ENCODE results near the gene HSF4.

Gene HSF4

DNA sequence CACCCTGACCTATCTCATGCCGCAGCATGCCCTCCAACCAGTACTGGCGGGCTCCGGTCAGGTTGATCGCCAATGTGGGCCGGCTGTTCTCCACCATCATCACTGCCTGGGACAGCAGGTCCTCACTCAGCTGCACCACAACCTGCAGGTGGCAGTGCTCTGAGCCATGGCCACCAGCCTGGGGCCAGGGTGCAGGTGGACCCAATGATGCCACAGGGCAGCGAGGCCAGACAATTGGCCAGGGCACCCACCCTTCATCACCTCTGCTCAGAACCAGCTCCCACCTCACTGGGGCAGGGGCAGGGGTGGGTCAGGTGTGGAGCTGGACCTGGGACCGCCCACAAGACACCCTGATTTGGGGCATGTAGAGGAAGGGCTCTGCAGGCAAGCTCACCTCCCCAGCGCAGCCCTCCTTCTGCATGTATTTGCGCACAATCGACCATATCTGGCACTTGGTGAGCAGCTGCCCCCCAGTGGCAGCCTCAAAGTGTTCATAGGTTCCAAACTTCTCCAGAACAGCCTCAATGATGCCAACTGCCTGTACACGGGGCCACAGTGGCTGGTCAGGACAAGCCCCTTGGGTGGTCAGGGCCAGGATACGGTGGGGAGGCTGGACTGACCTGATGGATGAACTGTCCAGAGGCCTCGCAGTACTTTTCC lies 15.0 kb downstream of the HSF4 start:
- peaks cover 0 to 41% of the 10 kb centered on the region in 2 experiments; a peak in 1 of 3 replicates for H3K36me3 ChIP-seq (ENCODE audit: control insufficient read depth in 2 of 2, insufficient read depth in 1 of 2, low read length in 2 of 2)
- CTCF ChIA-PET: interaction anchor here (0.8 to 1.3 kb wide), 2 partner anchors 24 to 48 kb away, joined by 3 read pairs; no protein-coding TSS in a partner anchor
- peaks cover 10% of the 10 kb centered on the region for H3K4me1 ChIP-seq (ENCODE audit: control insufficient read depth, insufficient read depth, low read length)
- no peaks in the 10 kb centered on the region for H3K9me3 ChIP-seq (ENCODE audit: control insufficient read depth, insufficient read depth, low read depth, low read length)
- TF ChIP-seq ZNF341 (tag by site-specific recombination; IDR thresholded peaks at IDR 0.05; ENCODE audit: low read depth) (peak; percentile 33; the same call in 1 of the 2 replicates), GLIS1 (tag by site-specific recombination; IDR thresholded peaks at IDR 0.05) (no peak)
- TF ChIP-seq, protein P1, sequence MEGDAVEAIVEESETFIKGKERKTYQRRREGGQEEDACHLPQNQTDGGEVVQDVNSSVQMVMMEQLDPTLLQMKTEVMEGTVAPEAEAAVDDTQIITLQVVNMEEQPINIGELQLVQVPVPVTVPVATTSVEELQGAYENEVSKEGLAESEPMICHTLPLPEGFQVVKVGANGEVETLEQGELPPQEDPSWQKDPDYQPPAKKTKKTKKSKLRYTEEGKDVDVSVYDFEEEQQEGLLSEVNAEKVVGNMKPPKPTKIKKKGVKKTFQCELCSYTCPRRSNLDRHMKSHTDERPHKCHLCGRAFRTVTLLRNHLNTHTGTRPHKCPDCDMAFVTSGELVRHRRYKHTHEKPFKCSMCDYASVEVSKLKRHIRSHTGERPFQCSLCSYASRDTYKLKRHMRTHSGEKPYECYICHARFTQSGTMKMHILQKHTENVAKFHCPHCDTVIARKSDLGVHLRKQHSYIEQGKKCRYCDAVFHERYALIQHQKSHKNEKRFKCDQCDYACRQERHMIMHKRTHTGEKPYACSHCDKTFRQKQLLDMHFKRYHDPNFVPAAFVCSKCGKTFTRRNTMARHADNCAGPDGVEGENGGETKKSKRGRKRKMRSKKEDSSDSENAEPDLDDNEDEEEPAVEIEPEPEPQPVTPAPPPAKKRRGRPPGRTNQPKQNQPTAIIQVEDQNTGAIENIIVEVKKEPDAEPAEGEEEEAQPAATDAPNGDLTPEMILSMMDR (tag by site-specific recombination; IDR thresholded peaks at IDR 0.05): peak; percentile 48
- TF ChIP-seq, protein P2, sequence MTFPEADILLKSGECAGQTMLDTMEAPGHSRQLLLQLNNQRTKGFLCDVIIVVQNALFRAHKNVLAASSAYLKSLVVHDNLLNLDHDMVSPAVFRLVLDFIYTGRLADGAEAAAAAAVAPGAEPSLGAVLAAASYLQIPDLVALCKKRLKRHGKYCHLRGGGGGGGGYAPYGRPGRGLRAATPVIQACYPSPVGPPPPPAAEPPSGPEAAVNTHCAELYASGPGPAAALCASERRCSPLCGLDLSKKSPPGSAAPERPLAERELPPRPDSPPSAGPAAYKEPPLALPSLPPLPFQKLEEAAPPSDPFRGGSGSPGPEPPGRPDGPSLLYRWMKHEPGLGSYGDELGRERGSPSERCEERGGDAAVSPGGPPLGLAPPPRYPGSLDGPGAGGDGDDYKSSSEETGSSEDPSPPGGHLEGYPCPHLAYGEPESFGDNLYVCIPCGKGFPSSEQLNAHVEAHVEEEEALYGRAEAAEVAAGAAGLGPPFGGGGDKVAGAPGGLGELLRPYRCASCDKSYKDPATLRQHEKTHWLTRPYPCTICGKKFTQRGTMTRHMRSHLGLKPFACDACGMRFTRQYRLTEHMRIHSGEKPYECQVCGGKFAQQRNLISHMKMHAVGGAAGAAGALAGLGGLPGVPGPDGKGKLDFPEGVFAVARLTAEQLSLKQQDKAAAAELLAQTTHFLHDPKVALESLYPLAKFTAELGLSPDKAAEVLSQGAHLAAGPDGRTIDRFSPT (tag by site-specific recombination; IDR thresholded peaks at IDR 0.05): 0 out of 2 replicates have a peak, but pooled peaks have one; percentile 14
- H3K27ac ChIP-seq (ENCODE audit: extremely low read depth, low read depth, low read length): no peak overlapping the region
- POLR2A ChIA-PET: interaction anchor here (0.5 kb wide), 1 partner anchor 67 kb away, joined by 3 read pairs; no protein-coding TSS in a partner anchor
- no peak overlapping the region for H3K4me3 ChIP-seq (ENCODE audit: low read depth, low read length)

GRCh38 chr16:67180166-67180565 lies 15.6 kb downstream of the HSF4 start:
- H3K4me3 ChIP-seq (ENCODE audit: low read depth, low read length): no peak overlapping the region
- no peak overlapping the region for H3K27ac ChIP-seq (ENCODE audit: extremely low read depth, low read depth, low read length)
- ChIA-PET POLR2A (no interaction called here), CTCF (interaction anchor here (1.0 kb wide), 1 partner anchor 18 kb away, joined by 5 read pairs; no protein-coding TSS in a partner anchor)
- peaks cover 9% of the 10 kb centered on the region for H3K4me1 ChIP-seq (ENCODE audit: control insufficient read depth, insufficient read depth, low read length)
- TF ChIP-seq ZNF596 (tag by site-specific recombination; IDR thresholded peaks at IDR 0.05) (no peak), YY2 (tag by site-specific recombination; IDR thresholded peaks at IDR 0.05) (no peak), FEZF1 (tag by site-specific recombination; IDR thresholded peaks at IDR 0.05) (no peak), ZNF324 (tag by site-specific recombination; IDR thresholded peaks at IDR 0.05) (no peak), KLF9 (tag by site-specific recombination; IDR thresholded peaks at IDR 0.05; ENCODE audit: low read depth) (0 out of 2 replicates have a peak, but pooled peaks have one; percentile 13), ZNF658 (tag by site-specific recombination; IDR thresholded peaks at IDR 0.05) (no peak), ZNF626 (tag by site-specific recombination; IDR thresholded peaks at IDR 0.05) (no peak), ZNF311 (tag by site-specific recombination; IDR thresholded peaks at IDR 0.05; ENCODE audit: borderline replicate concordance) (no peak), ZFP37 (tag by site-specific recombination; IDR thresholded peaks at IDR 0.05) (no peak)
- peaks cover 0 to 38% of the 10 kb centered on the region in 2 experiments; a peak in 1 of 3 replicates for H3K36me3 ChIP-seq (ENCODE audit: control insufficient read depth in 2 of 2, insufficient read depth in 1 of 2, low read length in 2 of 2)
- H3K9me3 ChIP-seq (ENCODE audit: control insufficient read depth, insufficient read depth, low read depth, low read length): no peaks in the 10 kb centered on the region

DNA sequence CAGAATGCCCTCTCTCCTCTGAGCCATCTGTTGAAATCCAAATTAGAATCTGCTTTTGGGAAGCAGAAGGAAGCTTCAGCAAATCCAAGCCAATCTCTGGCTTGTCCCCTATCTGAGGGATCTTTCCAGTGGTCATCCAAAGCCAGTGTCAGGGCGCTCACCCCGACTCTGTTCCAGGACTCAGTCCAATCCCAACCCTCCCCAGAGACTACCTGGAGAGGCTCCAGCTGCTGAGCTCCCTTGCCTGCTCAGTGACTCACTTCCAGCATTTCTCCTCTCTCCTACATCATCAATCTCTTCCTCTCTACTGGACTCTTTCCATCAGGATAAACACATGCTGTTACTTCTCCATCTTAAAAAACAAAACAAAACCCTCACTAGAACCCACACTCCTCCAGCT lies 16.8 kb downstream of the HSF4 start:
- H3K9me3 ChIP-seq (ENCODE audit: control insufficient read depth, insufficient read depth, low read depth, low read length): no peaks in the 10 kb centered on the region
- TF ChIP-seq ZNF621 (tag by site-specific recombination; IDR thresholded peaks at IDR 0.05) (no peak), PRDM1 (tag by site-specific recombination; IDR thresholded peaks at IDR 0.05) (peak; percentile 64; the same call in 1 of the 2 replicates)
- no peak overlapping the region for H3K4me3 ChIP-seq (ENCODE audit: low read depth, low read length)
- POLR2A ChIA-PET: interaction anchor here (0.7 kb wide), 1 partner anchor 206 kb away, joined by 7 read pairs; no protein-coding TSS in a partner anchor
- H3K27ac ChIP-seq (ENCODE audit: extremely low read depth, low read depth, low read length): no peak overlapping the region
- peaks cover 9% of the 10 kb centered on the region for H3K4me1 ChIP-seq (ENCODE audit: control insufficient read depth, insufficient read depth, low read length)
- H3K36me3 ChIP-seq (ENCODE audit: control insufficient read depth in 2 of 2, insufficient read depth in 1 of 2, low read length in 2 of 2): peaks cover 0 to 32% of the 10 kb centered on the region in 2 experiments; a peak in 1 of 3 replicates
- CTCF ChIA-PET: interaction anchor here (0.6 to 1.0 kb wide), 3 partner anchors 19 to 368 kb away, joined by 3 to 5 read pairs (median 3); no protein-coding TSS in a partner anchor
